Limb (tissue), 2 donors: ENCODE measurements around the gene RASL10B.

Source experiments
- DNase-seq, 2 donors: peaks; one replicate each; pipeline ENCODE4 v3.0.0-alpha.2; 2016; ENCODE audit errors: extremely low spot score in 2 of 2

Gene RASL10B

GRCh38 chr17:35764123-35764991, 32.9 kb downstream of the RASL10B start:
- peak; percentile 84 to 93 for DNase-seq

GRCh38 chr17:35765086-35765710, 33.8 kb downstream of the RASL10B start:
- no peak for DNase-seq

GRCh38 chr17:35765756-35766488, 34.5 kb downstream of the RASL10B start:
- no peak for DNase-seq

- DNase-seq: no peak
These were observed 35.0 kb downstream of the RASL10B start for GRCh38 chr17:35766489-35766877.

- DNase-seq: no peak
These were observed 35.6 kb downstream of the RASL10B start for GRCh38 chr17:35766903-35767510.

GRCh38 chr17:35768797-35769196, 37.4 kb downstream of the RASL10B start:
- no peak for DNase-seq

- DNase-seq: no peak
These were observed 38.6 kb downstream of the RASL10B start for GRCh38 chr17:35769895-35770486.

- no peak for DNase-seq
These were observed 41.7 kb downstream of the RASL10B start for GRCh38 chr17:35773129-35773528.

- no peak for DNase-seq
These were observed 42.4 kb downstream of the RASL10B start for GRCh38 chr17:35773679-35774425.

- peak in 1 of 2 donors; percentile 74 for DNase-seq
These were observed 43.1 kb downstream of the RASL10B start for GRCh38 chr17:35774499-35774898.

- DNase-seq: peak in 1 of 2 donors; percentile 46
These were observed 43.6 kb downstream of the RASL10B start for GRCh38 chr17:35775039-35775438.

GRCh38 chr17:35775583-35775982, 44.1 kb downstream of the RASL10B start:
- no peak for DNase-seq

- DNase-seq: no peak
These were observed 47.3 kb downstream of the RASL10B start for GRCh38 chr17:35778641-35779196.

GRCh38 chr17:35780950-35781349, 49.5 kb downstream of the RASL10B start:
- DNase-seq: no peak

GRCh38 chr17:35784895-35785294, 53.5 kb downstream of the RASL10B start:
- no peak for DNase-seq

GRCh38 chr17:35786941-35787432, 55.5 kb downstream of the RASL10B start:
- no peak for DNase-seq

- DNase-seq: no peak
These were observed 57.3 kb downstream of the RASL10B start for GRCh38 chr17:35788477-35789368.

- DNase-seq: no peak
These were observed 59.4 kb downstream of the RASL10B start for GRCh38 chr17:35790841-35791240.
